NOMO-1 treated with DMSO at 0.1 percent for 48 hours (cell line): ENCODE results near the gene OOEP.
"Not testable (repeated sequence)": the region's sequence is repeated elsewhere in the genome, so short reads cannot be mapped to it uniquely, and the experiment has no call there.

ENCODE experiments used
- DNase-seq: peaks from one replicate; lab custom pipeline; 2025; ENCODE audit not compliant: unreplicated experiment; lab: John Stamatoyannopoulos, UW

OOEP gene

DNA sequence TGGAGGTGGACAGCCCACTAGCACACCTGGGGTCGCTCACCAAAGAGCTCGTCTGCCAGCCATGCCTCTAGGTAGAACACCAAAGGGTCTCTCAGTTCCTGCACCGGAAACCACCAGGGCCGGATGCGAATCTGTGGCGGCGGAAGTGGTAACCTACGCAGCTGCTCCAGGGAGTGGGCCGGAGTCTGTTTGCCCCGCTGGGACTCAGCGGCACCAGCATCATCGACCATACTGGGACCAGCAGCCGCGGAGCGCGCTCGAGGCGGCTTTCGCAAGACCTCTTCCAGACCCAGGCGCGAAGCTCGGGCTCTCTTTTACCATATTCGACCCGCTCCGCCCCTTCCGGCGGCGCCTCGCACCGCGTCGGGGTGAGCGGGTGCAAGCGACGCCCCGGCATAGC is at the start of gene OOEP:
Gene OOEP (minus strand): TSS at position 335 of the 400 bp plus-strand sequence. CDS start 105 bp downstream, at position 230.
- DNase-seq = no peak

DNA sequence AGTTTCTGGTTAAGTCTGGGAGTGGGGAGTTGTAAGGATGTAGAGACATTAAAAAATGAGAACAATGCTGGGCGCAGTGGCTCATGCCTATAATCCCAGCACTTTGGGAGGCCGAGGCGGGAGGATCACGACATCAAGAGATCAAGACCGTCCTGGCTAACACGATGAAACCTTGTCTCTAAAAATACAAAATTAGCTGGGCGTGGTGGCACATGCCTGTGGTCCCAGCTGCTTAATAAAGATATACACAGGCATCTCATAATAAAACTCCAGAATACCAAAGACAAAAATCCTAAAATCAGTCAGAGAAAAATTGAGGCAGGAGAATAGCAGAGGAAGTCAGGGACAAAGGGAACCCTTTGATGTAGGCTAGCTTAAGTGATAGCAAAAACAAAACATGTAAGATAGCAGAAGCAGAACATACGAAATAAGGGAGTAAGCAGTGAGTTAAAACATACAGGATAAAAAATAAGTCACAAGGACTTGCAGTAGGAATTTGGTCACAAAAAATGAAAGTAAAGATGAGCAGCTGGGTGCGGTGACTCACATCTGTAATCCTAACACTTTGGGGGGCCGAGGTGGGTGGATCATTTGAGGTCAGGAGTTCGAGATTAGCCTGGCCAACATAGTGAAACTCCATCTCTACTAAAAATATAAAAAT is 48.5 kb upstream of the OOEP start:
- no peak for DNase-seq

DNA sequence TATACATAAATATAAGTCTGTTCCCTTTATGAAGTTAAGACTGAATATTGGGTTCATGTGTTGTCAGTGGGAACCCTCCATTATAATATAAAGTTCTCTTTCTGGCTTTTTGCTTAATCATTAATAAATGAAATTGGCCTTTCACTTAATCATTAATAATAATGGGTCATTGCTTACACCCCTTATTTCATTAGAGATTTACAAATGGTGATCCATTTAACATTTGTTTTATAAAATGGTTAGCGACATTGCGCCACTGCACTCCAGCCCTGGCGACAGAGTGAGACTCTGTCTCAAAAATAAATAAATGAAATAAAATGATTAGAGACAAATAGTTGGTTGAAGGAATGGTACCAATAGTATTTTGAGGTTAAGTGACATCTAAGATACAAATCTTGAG is 43.4 kb upstream of the OOEP start:
- DNase-seq = no peak

DNA sequence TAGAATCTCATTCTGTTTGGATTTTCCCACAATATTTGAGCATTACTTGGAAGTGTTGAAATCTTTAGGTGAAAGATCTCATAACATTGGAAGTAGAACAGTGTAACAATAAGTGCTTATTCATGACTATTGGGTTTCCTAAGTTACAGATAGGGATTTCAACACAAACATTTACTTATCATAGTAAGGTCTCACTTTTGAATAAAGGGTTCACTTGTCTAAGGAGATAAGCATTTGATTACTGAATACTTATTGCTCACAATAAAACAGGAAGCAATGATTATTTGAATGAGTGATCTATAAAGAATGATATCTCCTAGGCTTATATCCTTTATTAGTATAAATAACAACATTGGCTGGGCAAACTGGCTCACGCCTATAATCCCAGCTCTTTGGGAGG is 39.7 kb upstream of the OOEP start:
- no peak for DNase-seq

DNA sequence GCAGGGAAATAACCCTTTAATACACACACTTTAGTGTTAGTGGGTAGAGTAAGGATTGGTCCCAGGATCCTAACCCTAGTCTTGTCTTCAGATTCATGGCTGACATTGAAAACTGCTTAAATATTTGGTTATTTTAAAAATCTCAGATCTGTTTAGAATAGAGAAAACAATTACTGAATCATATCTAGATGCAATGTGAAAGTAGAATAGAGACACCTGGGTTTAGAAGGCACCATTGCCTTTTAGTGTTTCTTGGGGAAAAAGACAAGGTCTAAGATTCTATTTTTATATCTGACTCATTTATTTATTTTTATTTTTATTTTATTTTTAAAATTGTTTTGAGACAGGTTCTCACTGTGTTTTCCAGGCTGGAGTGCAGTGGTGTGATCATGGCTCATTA is 31.0 kb upstream of the OOEP start:
- no peak for DNase-seq

DNA sequence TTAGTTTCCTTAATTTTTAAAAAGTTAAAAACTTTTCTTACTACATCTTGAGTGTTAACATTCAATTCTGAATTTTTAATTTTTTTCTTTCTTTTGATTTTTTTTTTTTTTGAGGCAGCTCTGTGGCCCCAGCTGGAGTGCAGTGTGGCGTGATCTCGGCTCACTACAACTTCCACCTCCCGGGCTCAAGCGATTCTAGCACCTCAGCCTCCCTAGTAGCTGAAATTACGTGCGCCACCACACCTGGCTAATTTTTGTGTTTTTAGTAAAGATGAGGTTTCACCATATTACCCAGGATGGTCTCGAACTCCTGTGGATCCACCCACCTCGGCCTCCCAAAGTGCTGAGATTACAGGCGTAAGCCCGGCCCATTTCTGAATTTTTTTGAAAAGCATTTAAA is 26.2 kb upstream of the OOEP start:
- no peak for DNase-seq

DNA sequence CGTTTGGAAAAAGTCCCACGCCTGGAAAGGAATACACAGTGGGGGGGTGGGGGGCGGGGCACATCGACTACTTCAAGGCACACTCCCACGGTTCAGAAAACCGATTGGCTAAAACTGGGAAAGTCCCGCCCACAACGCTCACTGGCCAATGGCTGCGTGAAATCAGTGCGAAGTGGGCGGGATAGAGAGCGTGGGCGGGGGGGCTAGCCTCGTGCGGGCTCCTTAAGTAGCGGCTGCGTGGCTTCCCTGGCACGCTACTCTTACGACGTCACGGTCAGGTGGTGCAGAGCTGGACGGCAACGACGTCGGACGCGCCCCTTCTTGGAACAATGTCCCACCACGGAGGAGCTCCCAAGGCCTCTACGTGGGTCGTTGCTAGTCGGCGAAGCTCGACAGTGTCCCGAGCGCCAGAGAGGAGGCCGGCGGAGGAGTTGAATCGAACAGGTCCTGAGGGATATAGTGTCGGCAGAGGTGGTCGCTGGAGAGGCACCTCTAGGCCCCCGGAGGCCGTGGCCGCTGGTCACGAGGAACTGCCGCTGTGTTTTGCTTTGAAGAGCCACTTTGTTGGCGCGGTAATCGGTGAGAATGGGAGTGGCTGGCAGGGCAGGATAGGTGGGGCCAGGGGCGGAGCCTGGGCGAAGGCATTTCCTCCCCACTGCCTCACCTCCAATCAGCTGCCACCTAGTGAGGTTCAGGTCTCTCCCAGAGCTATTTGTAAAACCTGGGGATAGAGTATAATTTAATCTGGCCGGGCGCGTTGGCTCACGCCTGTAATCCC is 25.1 kb upstream of the OOEP start, which contains the start of gene DDX43:
Gene DDX43 (plus strand): TSS at position 252 of the 778 bp plus-strand sequence. CDS start 78 bp downstream, at position 330.
- DNase-seq = no peak

DNA sequence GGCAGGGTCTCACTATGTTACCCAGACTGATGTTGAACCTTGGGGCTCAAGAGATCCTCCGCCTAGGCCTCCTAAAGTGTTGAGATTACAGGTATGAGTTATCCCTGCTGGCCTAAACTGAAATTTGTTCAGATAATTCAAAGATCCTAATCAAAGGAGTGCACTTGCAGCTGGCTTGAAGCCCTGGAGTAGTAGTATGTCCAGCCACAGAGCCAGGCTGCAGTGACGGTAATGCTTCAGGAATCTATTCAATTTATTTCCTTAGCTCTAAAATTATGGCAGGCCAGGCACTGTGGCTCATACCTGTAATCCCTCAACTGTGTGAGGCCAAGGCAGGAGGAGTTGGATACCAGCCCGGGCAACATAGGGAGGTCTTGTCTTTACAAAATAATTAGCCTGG is 23.6 kb upstream of the OOEP start:
- no peak for DNase-seq

DNA sequence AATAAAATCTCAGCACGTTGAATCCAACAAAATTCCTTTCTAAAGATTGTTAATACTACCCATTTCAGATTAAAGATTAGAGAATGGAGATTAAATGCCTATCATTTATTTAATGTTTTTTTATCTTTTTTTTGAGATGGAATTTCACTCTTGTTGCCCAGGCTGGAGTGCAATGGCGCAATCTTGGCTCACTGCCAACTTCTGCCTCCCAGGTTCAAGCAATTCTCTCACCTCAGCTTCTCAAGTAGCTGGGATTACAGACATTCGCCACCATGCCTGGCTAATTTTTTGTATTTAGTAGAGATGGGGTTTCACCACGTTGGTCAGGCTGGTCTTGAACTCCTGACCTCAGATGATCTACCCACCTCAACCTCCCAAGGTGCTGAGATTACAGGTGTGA is 22.5 kb upstream of the OOEP start:
- not testable (repeated sequence) for DNase-seq

DNA sequence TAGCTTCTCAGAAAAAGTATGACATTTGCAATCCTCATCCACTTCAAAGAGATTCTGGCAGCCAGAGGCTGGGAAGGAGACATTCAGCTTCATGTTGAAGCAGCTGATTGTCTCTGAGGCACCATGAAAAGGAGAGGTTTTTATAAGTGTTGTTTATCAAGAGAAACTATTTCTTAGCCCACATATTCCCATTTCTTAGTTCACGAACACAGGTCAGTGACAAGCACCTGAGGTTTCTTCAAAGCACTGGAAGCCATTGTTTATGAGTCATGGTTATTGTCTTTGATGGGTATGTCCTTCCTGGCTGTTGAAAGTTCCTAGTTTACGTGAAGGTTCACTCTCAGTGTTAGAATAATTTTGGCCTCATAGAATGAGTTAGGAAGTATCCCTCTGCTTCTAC is 22.0 kb upstream of the OOEP start:
- no peak for DNase-seq

DNA sequence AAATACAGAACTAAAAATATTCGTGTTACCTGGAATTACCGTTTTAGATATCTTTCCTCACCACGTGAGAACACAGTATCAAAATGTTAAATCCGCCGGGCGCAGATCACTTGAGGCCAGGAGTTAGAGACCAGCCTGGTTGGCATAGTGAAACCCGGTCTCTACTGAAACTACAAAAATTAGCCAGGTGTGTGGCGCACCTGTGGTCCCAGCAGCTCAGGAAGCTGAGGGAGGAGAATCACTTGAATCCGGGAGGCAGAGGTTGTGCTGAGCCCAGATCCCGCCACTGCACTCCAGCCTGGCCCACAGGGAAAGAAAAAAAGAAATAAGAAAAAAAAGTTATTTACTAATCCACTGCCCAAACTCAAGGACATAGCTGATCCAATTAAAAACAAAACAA is 20.2 kb upstream of the OOEP start:
- no peak for DNase-seq

DNA sequence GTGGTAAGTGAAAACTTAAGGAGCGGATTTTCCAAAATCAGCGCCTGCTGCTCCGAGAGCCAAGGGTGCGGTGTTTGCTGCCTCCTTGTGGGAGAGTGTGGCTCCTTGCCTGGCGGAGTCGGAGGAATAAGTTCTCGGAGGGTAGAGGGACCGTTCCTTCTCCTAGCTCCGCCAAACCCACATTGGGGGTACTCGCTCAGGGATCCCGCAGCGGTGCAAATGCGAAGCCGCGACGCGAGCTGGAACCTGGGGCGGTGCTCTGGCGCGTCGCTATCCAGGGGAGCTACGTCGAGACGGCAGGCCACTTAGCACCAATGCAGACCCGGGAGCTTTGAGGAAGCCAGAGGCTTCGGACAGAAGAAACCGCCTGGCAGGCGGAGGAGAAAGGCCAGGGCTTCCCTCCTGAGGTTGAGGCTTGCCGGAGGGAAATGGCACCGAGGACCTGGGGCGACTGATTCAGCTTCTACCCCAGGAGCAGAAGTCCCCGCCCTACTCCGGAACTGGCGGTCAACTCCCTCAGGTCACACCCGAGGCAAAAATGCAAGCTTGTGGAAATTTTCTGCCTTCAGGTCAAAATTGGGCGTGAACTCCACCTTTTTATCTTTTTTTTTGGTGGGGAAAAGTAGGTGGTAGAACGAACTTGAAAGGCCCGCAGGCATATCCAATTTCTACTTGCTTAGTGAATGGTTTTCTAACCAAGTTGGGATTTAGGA is 19.3 kb upstream of the OOEP start:
- DNase-seq = peak; percentile 79

DNA sequence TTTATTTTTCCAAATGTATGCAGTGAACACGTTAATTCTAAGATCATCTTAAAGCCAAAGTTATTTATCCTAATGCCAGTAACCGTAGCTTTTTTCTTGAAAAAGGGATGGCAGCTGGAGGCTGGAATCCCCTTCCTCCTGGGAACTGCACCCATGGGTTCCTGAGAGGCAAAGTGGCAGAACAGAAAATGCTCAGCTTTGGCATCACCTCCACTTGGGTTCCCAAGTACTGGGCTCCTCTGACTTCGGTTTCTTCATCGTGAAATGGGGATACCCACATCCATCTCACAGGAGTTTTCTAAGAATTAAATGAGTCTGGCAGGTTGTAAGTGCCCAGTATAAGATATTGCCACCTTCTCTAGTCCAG is 18.7 kb upstream of the OOEP start:
- DNase-seq = no peak

DNA sequence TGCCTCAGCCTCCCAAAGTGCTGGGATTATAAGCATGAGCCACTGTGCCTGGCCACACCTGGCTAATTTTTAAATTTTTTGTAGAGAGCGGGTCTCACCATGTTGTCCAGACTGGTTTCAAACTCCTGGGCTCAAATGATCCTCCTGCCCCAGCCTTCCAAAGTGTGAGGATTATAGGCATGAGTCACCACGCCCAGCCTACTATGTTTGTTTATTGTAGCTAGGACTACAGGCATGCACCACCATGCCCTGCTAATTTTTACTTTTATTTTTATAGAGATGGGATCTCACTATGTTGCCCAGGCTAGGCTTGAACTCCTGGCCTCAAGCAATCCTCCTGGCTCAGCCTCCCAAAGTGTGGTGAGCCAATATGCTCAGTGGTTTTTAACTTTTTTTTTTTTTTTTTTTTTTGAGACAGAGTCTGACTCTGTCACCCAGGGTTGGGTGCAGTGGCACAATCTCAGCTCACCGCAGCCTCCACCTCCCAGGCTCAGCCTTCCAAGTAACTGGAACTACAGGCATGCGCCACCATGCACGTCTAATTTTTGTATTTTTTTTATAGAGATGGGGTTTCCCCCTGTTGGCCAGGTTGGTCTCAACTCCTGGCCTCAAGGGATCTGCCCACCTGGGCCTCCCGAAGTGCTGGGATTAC is 12.9 kb upstream of the OOEP start:
- DNase-seq = no peak

DNA sequence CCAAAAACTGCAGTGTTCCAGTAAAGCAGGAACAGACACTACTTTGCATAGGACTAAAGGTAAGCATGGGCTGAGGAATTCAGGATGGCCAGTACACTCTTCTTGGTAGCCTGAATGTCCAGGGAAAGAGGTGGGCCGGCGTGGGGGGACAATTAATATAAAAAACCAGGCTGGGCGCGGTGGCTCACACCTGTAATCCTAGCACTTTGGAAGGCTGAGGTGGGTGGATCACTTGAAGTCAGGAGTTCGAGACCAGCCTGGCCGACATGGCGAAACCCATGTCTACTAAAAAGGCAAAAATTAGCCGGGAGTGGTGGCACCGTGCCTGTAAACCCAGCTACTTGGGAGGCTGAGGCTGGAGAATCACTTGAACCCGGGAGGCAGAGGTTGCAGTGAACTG is 11.8 kb upstream of the OOEP start:
- DNase-seq = not testable (repeated sequence)

DNA sequence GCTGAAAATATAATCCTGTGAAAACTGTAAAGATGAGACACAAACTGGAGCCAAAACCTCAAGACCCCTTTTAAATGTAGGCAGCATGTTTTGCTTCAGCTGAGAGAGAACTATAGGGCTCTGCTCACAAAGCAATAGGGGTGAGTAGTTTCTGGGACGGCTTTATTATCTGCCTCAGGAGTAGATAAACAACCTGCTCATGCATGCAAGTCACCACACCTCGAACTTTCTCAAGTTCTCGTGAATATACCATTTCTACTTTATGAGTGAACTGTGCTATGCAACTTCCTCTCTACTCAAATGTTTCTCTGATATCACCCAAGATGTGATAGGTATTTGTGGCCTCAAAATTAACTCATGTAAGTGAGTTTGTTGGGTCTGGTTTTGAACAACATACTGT is 7.5 kb upstream of the OOEP start:
- DNase-seq = no peak

DNA sequence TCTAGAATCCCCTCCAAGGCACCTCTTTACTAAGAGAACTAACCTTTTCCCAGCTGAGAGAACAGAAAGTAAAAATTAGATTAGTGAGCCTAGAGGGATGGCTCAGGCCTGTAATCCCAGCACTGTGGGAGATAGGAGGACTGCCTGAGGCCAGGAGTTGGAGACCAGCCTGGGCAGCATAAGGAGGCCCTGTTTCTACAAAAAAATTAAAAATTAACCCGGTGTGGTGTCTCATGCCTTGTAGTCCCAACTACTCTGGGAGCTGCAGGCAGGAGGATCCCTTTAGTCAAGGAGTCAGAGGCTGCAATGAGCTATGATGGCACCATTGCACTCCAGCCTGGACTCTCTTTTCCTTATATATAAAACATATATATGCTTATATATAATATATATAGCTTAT is 5.5 kb upstream of the OOEP start:
- no peak for DNase-seq

DNA sequence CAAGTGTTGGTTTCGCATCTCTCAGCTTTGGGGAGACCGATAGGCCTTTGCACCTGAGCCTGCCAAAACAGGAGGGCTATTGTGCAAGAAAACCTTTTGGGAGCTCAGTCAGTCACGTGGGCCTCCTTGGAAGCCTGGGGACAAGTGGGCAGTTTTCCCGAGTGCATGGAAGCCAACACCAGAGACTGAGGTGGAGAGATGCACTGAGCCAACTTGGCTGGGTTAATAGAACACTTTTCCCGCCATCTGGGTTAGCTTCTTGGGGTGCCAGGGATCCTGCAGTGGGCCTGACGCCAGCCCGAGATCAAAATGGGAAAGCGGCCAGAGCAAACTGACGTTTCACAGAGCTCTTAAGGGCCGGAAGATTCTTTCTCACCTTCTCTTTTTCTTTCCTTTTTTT is 2.8 kb upstream of the OOEP start:
- DNase-seq = no peak

DNA sequence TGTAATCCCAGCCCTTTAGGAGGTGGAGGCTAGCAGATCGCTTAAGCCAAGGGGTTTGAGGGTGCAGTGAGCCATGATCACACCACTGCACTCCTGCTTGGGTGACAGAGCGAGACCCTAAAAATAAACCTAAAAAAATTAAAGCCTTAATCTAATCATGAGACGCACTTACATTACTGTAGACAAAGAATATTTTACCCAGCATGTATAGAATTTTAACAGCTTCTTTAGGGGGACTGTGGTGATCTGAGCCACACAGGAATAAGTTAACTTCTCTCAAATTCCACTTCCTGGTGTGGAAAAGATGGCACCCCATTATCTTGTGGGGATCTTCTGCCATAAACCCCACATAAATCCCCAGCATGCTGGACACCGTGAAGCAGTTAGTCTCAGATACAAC is 2.3 kb upstream of the OOEP start:
- DNase-seq = no peak

DNA sequence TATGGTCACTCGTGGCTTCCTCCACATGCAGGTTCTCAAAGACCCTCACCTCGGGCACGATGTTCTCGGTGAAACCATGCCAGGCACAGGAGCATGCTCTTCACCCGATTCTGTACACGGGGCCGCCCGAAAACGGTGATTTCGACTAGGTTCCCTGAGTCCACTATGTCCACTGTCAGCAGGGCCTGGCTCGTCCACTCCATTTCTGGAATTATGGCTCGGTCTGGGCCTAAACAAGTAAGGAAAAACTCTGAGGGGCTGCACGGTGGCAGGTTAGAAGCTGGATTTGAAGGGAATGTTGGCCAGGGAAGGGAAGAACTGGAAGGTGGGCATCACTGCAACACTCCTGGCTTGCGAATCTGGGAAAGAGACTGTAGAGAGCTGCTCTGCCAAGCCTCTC is 540 bp downstream of the OOEP start:
- DNase-seq = no peak

DNA sequence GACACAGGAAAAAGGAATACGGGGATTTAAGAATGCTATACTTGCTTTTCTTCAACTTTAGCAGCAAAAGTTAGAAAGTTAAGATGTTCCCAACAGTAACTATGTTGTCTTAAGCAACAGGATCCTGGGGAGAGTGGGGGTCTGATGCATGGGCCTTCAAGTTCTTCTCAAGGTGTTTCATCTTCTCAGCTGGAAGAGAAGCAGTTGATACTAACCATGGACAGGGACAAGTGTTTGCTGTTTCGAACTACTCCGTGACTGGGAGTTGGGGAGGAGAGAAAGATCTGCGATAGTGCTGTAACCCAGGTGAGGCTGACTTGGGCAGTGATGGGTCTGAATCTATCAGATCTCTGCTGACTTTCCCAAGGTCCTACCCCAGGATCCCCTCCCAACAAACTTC is 1.0 kb downstream of the OOEP start:
- no peak for DNase-seq
